Activated T-cell treated with anti-CD3 and anti-CD28 coated beads, Interleukin-2, amount 50 U/mL, for 72 hours (primary cell): ENCODE results near the gene RHOA. TPM values are rescaled to one million over a fixed set of nuclear protein-coding genes. Genes with fewer than 3 reads are reported as not detected.
A peak's percentile ranks its signal among the peaks of the same experiment; 100 is the strongest.
"Not testable (repeated sequence)": the region's sequence is repeated elsewhere in the genome, so short reads cannot be mapped to it uniquely, and the experiment has no call there.

ENCODE experiments used
- ATAC-seq, 2 donors: fragments of 150-1000 bp; cut with Tn5 transposase; replicated peaks in 1 of 2; 2 replicates each; pipeline ENCODE4 v1.10.0; 2021; ENCODE audit warnings: moderate library complexity in 2 of 2, mild to moderate bottlenecking in 1 of 2
- DNase-seq, 2 donors: peaks; one replicate each; pipeline ENCODE4 v3.0.0; 2021 to 2022; ENCODE audit warnings: mixed read lengths in 1 of 2
- H3K27ac Mint-ChIP-seq: one replicate; pipeline ENCODE4 v1.8.0; 2022; ENCODE audit warnings: mild to moderate bottlenecking, moderate library complexity, mixed read lengths
- H3K27me3 Mint-ChIP-seq: one replicate; pipeline ENCODE4 v1.8.0; 2022; ENCODE audit warnings: low read depth, mixed read lengths
- H3K36me3 Mint-ChIP-seq, 2 donors: one replicate each; pipeline ENCODE4 v1.8.0; 2022; ENCODE audit warnings: mixed read lengths in 2 of 2, mild to moderate bottlenecking in 1 of 2; ENCODE audit not compliant: insufficient read depth in 2 of 2
- H3K4me1 Mint-ChIP-seq: one replicate; pipeline ENCODE4 v1.8.0; 2022; ENCODE audit warnings: low read depth, mixed read lengths
- H3K4me3 Mint-ChIP-seq, 2 donors: one replicate each; pipeline ENCODE4 v1.8.0; 2022; ENCODE audit warnings: mild to moderate bottlenecking in 2 of 2, mixed read lengths in 2 of 2, moderate library complexity in 2 of 2
- H3K9me3 Mint-ChIP-seq, 2 donors: one replicate each; pipeline ENCODE4 v1.8.0; 2022; ENCODE audit warnings: mixed read lengths in 2 of 2
- total RNA-seq, 2 donors: library from RNA; stranded (reverse); gene quantifications; one replicate each; pipeline ENCODE4 v1.2.3, GENCODE V29; 2022

The RHOA gene
- total RNA-seq, 2 donors from 2014 or later, result 458 to 468 TPM

- Mint-ChIP-seq H3K27me3 (no peaks in the 10 kb centered on the region), H3K4me1 (peaks cover 56% of the 10 kb centered on the region), H3K4me3 (peak overlapping the region; percentile 57 to 63), H3K27ac (peak overlapping the region; percentile 91), H3K9me3 (no peaks in the 10 kb centered on the region), H3K36me3 (peaks cover 2 to 24% of the 10 kb centered on the region in 2 donors)
- DNase-seq (no peak), ATAC-seq (no peak)
Observed at GRCh38 chr3:49406571-49407565, 4.9 kb downstream of the RHOA start.

- DNase-seq, ATAC-seq, H3K9me3 Mint-ChIP-seq, H3K27me3 Mint-ChIP-seq, H3K4me3 Mint-ChIP-seq: not testable (repeated sequence)
- Mint-ChIP-seq H3K27ac (peak overlapping the region; percentile 73), H3K4me1 (peaks cover 66% of the 10 kb centered on the region), H3K36me3 (peaks cover 2 to 23% of the 10 kb centered on the region in 2 donors)
Observed at GRCh38 chr3:49405570-49405969, 6.2 kb downstream of the RHOA start.

- Mint-ChIP-seq H3K4me1 (peaks cover 66% of the 10 kb centered on the region), H3K9me3 (no peaks in the 10 kb centered on the region), H3K27ac (no peak overlapping the region), H3K27me3 (no peaks in the 10 kb centered on the region), H3K36me3 (peaks cover 3 to 18% of the 10 kb centered on the region in 2 donors), H3K4me3 (no peak overlapping the region)
- ATAC-seq, result no peak
- DNase-seq, result no peak
Observed at GRCh38 chr3:49403891-49404290, 7.9 kb downstream of the RHOA start.

GRCh38 chr3:49401766-49402165 is 10.0 kb downstream of the RHOA start:
- ATAC-seq (no peak), DNase-seq (no peak)
- no peaks in the 10 kb centered on the region for H3K9me3 Mint-ChIP-seq
- H3K27me3 Mint-ChIP-seq, result no peaks in the 10 kb centered on the region
- peaks cover 8 to 18% of the 10 kb centered on the region in 2 donors for H3K36me3 Mint-ChIP-seq
- no peak overlapping the region for H3K4me3 Mint-ChIP-seq
- no peak overlapping the region for H3K27ac Mint-ChIP-seq
- H3K4me1 Mint-ChIP-seq, result peaks cover 60% of the 10 kb centered on the region

- no peaks in the 10 kb centered on the region for H3K9me3 Mint-ChIP-seq
- peak in 1 of 2 donors; percentile 37 for ATAC-seq
- no peaks in the 10 kb centered on the region for H3K27me3 Mint-ChIP-seq
- peaks cover 12 to 23% of the 10 kb centered on the region in 2 donors for H3K36me3 Mint-ChIP-seq
- H3K27ac Mint-ChIP-seq, result no peak overlapping the region
- H3K4me3 Mint-ChIP-seq, result no peak overlapping the region
- H3K4me1 Mint-ChIP-seq, result peaks cover 59% of the 10 kb centered on the region
- no peak for DNase-seq
Observed at GRCh38 chr3:49399461-49399860, 12.3 kb downstream of the RHOA start.

GRCh38 chr3:49397470-49397869 is 14.3 kb downstream of the RHOA start:
- DNase-seq (no peak), ATAC-seq (no peak)
- Mint-ChIP-seq H3K36me3 (peaks cover 13 to 14% of the 10 kb centered on the region in 2 donors), H3K4me1 (peaks cover 65% of the 10 kb centered on the region), H3K27me3 (no peaks in the 10 kb centered on the region), H3K27ac (peak overlapping the region; percentile 10), H3K9me3 (no peaks in the 10 kb centered on the region), H3K4me3 (peak overlapping the region in 1 of 2 donors; percentile 0)

- H3K36me3 Mint-ChIP-seq, result peaks cover 6 to 14% of the 10 kb centered on the region in 2 donors
- not testable (repeated sequence) for DNase-seq, H3K27ac Mint-ChIP-seq, H3K4me3 Mint-ChIP-seq, ATAC-seq, H3K27me3 Mint-ChIP-seq, H3K9me3 Mint-ChIP-seq
- H3K4me1 Mint-ChIP-seq, result peaks cover 56% of the 10 kb centered on the region
Observed at GRCh38 chr3:49391310-49391709, 20.5 kb downstream of the RHOA start.

GRCh38 chr3:49389297-49389696 is 22.5 kb downstream of the RHOA start:
- H3K4me3 Mint-ChIP-seq, result no peak overlapping the region
- H3K4me1 Mint-ChIP-seq, result peaks cover 44% of the 10 kb centered on the region

GRCh38 chr3:49388289-49388820 is 23.4 kb downstream of the RHOA start:
- H3K9me3 Mint-ChIP-seq, result no peaks in the 10 kb centered on the region
- no peak for ATAC-seq
- H3K27me3 Mint-ChIP-seq, result no peaks in the 10 kb centered on the region
- no peak overlapping the region for H3K4me3 Mint-ChIP-seq
- H3K27ac Mint-ChIP-seq, result peak overlapping the region; percentile 56
- H3K4me1 Mint-ChIP-seq, result peaks cover 44% of the 10 kb centered on the region
- DNase-seq, result no peak
- H3K36me3 Mint-ChIP-seq, result peaks cover 0 to 3% of the 10 kb centered on the region in 2 donors

More at GRCh38 chr3:49389297-49389696, 22.5 kb downstream of the RHOA start:
- no peak for DNase-seq
- peaks cover 0 to 3% of the 10 kb centered on the region in 2 donors for H3K36me3 Mint-ChIP-seq
- H3K9me3 Mint-ChIP-seq, result no peaks in the 10 kb centered on the region
- no peak for ATAC-seq
- peak overlapping the region; percentile 56 for H3K27ac Mint-ChIP-seq
- H3K27me3 Mint-ChIP-seq, result no peaks in the 10 kb centered on the region

- Mint-ChIP-seq H3K9me3 (no peaks in the 10 kb centered on the region), H3K4me3 (no peak overlapping the region), H3K27ac (no peak overlapping the region), H3K36me3 (peaks cover 0 to 3% of the 10 kb centered on the region in 2 donors), H3K4me1 (peaks cover 47% of the 10 kb centered on the region), H3K27me3 (no peaks in the 10 kb centered on the region)
- ATAC-seq (peak; percentile 41 to 70), DNase-seq (no peak)
Observed at GRCh38 chr3:49387721-49388120, 24.1 kb downstream of the RHOA start.

- Mint-ChIP-seq H3K4me3 (peak overlapping the region in 1 of 2 donors; percentile 50), H3K4me1 (peaks cover 47% of the 10 kb centered on the region), H3K9me3 (no peaks in the 10 kb centered on the region), H3K27me3 (no peaks in the 10 kb centered on the region), H3K27ac (peak overlapping the region; percentile 92), H3K36me3 (peaks cover 0 to 3% of the 10 kb centered on the region in 2 donors)
- ATAC-seq (no peak), DNase-seq (no peak)
Observed at GRCh38 chr3:49386056-49386756, 25.6 kb downstream of the RHOA start.

- Mint-ChIP-seq H3K4me1 (peaks cover 47% of the 10 kb centered on the region), H3K4me3 (no peak overlapping the region), H3K9me3 (no peaks in the 10 kb centered on the region), H3K27me3 (no peaks in the 10 kb centered on the region), H3K36me3 (peaks cover 0 to 3% of the 10 kb centered on the region in 2 donors), H3K27ac (peak overlapping the region; percentile 92)
- DNase-seq, result no peak
- no peak for ATAC-seq
Observed at GRCh38 chr3:49385617-49386016, 26.2 kb downstream of the RHOA start.

- peaks cover 0 to 1% of the 10 kb centered on the region in 2 donors for H3K9me3 Mint-ChIP-seq
- DNase-seq (no peak), ATAC-seq (no peak)
- peaks cover 51% of the 10 kb centered on the region for H3K4me1 Mint-ChIP-seq
- H3K36me3 Mint-ChIP-seq, result peaks cover 2 to 5% of the 10 kb centered on the region in 2 donors
- H3K27me3 Mint-ChIP-seq, result no peaks in the 10 kb centered on the region
- no peak overlapping the region for H3K4me3 Mint-ChIP-seq
- H3K27ac Mint-ChIP-seq, result peak overlapping the region; percentile 5
Observed at GRCh38 chr3:49383387-49383786, 28.4 kb downstream of the RHOA start.
